ENCODE results near the gene ZNF556.

Gene ZNF556

DNA sequence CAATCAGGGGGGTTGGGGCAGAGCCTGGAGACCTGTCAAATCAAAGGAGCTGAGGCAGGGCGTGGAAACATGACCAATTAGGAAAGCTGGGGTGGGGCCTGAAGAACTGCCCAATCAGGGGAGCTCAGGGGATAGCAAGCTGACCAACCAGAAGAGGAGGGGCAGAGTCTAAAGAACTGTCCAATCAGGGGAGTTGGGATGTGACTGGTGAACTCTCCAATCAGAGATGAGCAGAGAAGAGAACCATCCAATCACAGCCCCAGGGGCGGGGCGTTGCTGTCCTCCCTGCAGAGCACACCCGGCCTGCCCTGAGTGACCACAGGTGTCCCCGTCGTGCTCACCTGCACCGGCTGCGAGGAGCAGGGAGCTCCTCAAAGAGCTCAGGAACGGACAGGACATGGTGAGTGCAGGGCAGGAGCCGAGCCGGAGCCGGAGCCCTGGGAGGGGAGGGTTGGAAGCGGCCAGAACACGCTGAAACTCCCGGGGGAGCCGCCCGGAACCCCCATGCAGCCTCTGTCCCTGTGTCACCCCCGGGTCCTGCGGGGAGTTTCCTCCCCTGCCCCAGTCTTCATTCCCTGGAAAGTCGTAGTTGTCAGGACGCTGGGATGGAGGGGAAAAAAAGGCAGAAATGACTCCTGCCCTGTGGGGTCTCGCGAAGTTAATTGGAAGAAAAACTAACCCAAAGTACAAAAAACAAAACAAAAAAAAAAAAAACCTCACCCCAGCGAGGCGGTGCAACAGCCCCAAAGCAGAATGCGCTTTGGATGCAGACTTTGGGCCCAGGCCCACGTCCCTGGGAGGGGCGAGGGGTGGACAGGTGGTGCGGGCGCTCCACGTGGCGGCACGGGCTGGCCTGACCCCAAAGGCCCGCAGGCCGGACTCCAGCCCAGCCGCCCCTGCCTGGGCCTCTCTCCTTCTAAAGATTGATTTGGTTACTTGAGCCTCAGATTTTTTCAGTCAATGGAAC, at the start of gene ZNF556:
ZNF556 (plus strand) TSS at position 311 of the 967 bp plus-strand sequence; CDS start at position 398, 87 bp downstream.
- DNase-seq: no peak

GRCh38 chr19:2819540-2820111, 47.5 kb upstream of the ZNF556 start, which contains the start of gene ZNF554:
Gene ZNF554 (plus strand): TSS chr19:2819868. CDS start chr19:2820072, 204 bp downstream.
- peak; percentile 97 for DNase-seq

DNA sequence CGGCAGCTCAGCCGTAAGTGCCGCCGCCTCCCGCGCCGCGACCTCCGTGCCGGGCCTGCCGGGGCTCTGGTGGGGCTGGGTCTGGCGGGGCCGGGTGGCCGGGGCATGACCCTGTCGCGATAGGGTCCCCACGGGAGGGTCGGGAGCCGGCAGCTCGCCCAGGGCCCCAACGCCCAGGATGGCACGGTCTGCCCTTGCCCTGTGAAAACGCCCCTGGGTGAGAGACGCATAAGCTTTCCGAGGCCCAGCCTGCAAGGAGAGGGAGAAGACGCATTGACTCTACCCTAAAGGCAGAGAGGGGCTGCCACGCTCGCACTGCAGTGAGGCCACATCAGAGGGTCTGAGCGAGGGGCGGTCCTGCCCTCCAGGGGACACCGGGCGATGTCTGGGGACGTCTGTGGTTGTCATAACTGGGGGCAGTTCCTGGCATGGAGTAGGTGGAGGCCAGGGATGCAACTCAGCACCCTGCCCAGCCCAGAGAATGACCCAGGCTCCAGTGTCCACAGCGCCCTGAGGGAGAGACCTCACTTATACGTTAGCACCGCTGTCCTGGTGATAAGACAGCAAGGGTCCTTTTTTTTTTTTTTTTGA, 46.9 kb upstream of the ZNF556 start:
- DNase-seq: peak; percentile 67

- no peak for DNase-seq
These were observed 44.3 kb upstream of the ZNF556 start for GRCh38 chr19:2822846-2823245.

- no peak for DNase-seq
These were observed 43.5 kb upstream of the ZNF556 start for GRCh38 chr19:2823646-2824045.

DNA sequence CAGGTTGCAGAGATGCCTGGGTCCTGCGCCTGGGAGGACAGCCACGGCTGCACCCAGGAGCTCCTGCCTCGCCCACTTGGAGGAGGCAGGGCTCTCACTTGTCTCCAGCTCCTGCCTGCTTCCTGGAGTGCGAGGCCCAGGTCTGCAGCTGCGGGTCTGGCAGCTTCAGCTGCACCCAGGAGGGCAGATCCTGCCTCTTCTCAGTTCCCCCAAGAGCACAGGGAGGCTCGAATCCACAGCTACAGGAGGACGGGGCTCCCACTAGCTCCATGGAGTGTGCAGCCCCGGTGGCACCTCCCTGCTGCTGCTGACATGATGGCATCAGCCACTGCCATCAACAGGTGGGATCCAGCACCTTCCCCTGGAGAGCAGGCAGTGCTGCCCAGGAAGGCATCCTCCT, 43.0 kb upstream of the ZNF556 start:
- DNase-seq: no peak

GRCh38 chr19:2827022-2827421, 40.1 kb upstream of the ZNF556 start:
- no peak for DNase-seq

- DNase-seq: no peak
These were observed 39.2 kb upstream of the ZNF556 start for GRCh38 chr19:2827840-2828489.

DNA sequence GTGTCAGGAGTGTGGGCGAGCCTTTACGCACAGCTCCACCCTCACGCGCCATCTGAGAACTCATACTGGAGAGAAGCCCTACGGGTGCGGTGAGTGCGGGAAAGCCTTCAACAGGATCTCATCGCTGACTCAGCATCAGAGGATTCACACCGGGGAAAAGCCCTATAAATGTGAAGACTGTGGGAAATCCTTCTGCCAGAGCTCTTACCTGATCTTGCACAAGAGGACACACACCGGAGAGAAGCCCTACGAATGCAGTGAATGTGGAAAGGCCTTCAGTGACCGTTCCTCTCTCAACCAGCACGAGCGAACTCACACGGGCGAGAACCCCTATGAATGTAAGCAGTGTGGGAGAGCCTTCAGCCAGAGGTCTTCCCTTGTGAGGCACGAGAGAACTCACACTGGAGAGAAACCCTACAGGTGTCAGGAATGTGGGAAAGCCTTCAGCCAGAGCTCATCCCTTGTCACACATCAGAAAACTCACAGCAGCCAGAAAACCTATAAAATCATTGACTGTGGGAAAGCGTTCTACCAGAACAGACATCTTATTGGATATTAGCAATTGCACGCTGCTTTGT, 32.8 kb upstream of the ZNF556 start:
- no peak for DNase-seq

DNA sequence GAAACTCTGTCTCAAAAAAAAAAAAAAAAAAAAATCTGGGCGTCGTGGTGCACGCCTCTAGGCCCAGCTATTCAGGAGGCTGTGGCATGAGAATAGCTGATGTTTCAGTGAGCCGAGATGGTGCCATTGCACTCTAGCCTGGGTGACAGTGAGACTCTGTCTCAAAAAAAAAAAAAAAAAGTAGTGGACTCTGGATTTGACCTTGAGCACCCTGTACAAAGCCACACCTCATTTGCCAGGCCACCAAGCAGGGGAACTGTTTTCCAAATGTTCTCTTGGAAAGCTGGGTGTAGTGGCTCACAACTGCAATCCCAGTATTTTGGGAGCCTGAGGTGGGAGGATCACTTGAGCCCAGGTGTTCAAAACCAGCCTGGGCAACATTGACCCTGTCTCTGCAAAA, 29.7 kb upstream of the ZNF556 start:
- DNase-seq: no peak

DNA sequence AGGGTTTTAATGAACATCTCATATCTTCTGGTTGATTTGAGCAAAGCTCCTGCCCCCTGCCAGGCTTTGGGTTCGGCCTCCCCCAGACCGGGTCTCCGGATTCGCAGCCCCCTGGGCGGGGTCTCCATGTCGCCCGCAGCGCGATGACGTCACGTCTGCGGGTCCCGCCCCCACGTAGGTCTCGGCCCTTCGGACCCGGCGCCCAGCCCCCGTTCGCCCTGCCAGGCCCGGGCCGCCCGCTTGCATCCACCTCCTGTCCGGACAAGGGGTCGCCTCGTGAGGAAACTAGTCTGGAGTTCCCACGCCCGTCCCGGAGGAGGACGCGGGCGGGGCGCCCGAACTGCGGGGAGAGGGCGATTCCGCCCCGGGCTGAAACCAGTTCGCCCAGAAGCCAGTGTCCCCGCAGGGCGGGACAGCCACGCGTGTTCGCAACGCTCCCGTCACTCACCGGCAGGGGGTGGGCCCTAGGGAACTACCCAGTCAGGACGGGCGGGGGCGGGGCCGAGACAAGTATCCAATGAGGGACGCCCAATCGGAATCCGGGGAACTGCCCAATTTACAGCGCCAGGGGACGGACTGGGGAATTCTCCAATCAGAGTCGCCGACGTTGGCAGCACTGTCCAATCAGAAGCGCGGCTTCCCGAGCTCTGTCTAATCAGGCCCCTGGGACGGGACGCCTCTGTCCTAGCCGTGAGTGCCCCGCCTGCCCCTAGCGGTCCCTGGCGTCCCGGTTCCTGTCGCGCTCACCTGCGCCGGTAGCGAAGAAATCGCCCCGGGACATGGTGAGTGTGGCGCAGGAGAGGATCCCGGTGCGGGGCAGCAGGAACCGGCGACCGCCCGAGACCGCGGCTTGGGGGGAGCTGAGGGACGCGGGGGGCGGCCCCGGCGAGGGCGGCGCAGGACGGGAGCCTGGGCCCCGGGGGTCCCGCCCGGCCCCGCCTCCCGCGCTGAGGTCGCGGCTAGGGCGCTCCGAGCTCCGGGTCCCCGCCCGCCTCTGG, 26.0 kb upstream of the ZNF556 start, which contains the start of gene ZNF555:
ZNF555 (plus strand) TSS at position 682 of the 998 bp plus-strand sequence; CDS start at position 780, 98 bp downstream.
- DNase-seq: peak; percentile 99

DNA sequence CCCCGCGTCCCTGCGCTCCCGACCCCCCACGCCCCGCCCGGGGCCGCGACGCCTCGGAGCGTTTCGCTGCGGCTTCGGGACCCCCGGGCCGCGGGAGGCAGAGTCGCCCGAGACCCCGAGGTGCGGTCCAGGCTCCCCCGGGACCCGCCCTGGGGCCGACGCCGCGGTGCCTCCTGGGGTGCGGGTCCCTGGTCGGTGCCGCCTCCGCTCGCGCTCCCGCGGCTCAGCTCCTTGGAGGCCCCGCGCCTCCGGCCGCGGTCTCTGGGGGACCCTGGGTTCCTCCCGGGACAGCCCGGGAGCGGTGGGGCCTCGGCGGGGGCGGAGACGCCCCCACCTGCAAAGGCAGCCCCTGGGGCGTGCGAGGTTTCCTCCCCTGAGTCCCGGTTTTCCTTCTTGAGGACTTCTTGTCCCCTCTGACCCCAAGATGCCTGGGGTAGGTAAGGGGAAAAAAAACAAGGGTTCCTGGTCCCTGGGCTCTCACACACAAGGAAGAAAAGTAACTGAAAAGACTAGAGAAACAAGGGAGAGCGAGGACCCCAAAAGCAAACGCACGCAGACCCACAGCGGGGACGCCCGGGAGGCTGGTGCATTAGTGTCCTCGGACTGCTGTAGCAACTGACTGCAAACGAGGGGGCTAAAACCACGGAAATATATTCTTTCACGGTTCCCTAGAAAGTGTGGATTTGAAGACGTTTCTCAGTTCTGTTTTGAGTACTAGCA, 25.1 kb upstream of the ZNF556 start:
- no peak for DNase-seq

DNA sequence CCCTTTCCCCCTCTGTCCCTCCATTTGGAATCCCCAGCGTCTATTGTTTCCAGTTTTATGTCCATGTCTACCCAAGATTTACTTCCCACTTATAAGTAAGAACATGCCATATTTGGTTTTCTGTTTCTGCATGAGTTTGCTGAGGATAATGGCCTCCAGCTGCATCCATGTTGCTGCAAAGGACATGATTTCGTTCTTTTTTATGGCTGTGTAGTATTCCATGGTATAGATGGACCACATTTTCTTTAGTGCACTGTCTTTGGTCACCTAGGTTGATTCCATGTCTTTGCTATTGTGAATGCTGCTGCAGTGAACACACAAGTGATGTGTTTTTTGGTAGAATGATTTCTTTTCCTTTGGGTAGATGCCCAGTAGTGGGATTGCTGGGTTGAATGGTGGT, 22.0 kb upstream of the ZNF556 start:
- DNase-seq: no peak

DNA sequence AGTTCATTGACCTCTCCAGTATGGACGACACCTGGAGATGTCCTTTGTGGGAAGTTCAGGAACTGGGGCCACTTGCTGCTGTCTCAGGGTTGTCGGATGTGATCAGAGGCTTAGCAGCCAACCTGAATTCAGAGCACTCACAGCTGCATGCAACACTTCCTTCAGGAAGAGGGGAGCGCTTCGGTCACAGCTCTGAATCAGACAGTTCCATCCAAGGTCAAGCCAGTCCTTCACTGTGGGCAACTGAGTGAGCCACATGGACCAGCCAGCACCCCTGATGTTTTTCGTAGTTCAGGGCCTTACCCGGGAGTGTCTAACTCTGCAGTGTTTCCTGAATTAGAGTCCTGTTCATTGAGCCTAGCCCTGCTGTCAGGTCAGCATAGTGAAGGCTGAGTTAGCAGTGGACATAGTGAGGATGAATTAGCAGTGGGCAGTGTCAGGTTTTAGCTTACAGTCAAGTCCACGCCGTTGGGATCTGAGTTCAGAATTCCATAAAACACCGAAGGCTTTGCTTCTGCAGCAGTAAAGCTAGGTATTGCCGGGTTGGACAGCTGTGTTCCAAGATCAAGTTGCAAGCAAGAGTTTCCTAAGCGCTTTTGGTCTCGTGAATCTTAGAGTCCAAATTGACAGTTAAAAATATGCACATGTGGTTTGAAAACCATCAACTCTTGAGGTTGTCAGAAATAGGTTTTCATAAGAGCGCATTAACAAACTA, 20.8 kb upstream of the ZNF556 start:
- no peak for DNase-seq

GRCh38 chr19:2847507-2847906, 19.6 kb upstream of the ZNF556 start:
- no peak for DNase-seq

DNA sequence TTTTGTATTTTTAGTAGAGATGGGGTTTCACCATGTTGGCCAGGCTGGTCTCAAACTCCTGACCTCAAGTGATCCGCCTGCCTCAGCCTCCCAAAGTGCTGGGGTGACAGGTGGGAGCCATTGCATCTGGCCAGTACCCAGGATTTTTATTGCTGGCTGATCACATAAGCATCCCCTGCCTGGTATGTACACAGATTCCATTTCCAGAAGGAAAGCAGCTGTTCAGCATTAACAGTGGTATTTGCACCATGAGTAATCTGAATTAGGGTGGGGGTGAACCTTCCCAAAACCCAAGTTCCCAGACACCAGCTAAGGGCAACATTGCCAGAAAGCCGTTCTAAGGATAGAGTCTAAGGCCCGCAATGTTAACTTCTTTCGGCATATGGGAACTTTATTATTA, 18.5 kb upstream of the ZNF556 start:
- no peak for DNase-seq

DNA sequence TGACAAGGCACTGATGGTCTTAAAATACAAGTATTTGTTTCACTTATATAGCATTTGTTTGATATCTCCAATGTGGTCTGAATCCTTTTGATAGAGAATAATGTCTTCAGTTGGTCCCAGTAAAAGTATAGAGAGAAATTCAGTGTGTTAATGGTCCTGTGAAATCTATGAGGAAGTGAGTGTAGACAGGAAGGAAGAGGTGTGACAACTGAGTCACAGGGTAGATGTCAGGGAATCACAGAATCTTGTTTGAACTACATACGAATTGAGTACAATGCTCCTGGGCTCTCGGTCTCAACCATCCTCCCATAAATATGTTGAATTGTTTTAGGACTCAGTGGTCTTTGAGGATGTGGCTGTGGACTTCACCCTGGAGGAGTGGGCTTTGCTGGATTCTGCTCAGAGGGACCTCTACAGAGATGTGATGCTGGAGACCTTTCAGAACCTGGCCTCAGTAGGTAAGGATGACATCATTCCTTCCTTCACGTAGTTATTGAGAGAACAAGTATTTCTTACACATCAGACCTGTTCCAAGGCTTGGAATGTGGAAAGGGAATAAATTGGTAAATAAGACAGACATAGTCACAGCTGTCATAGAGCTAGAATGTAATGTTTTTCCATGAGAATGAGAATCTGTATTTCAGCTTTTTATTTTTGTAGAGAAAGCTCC, 16.7 kb upstream of the ZNF556 start:
- no peak for DNase-seq

GRCh38 chr19:2852598-2852997, 14.5 kb upstream of the ZNF556 start:
- no peak for DNase-seq

DNA sequence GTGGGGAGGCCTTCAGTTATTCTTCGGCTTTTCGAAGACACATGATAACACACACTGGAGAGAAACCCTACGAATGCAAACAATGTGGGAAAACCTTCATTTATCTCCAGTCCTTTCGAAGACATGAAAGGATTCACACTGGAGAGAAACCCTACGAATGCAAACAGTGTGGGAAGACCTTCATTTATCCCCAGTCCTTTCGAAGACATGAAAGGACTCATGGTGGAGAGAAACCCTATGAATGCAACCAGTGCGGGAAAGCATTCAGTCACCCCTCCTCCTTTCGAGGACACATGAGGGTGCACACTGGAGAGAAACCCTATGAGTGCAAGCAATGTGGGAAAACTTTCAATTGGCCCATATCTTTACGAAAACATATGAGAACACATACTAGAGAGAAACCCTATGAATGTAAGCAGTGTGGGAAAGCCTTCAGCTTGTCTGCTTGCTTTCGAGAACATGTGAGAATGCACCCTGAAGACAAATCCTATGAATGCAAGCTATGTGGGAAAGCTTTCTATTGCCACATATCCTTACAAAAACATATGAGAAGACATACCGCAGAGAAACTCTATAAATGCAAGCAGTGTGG, 14.0 kb upstream of the ZNF556 start:
- DNase-seq: no peak
